HepG2 (cell line): ENCODE measurements around the gene SLC11A1. TPM values are rescaled to one million over a fixed set of nuclear protein-coding genes. Genes with fewer than 3 reads are reported as not detected.

Experiments
- DR1 ChIP-seq: sonication (generic); formaldehyde crosslinking; IDR thresholded peaks from 2 replicates; pipeline ENCODE4 v1.8.0; 2021; ENCODE audit warnings: mild to moderate bottlenecking, missing genetic modification reagents, inconsistent platforms
- MAFK ChIP-seq, 2 experiments: IDR thresholded peaks in 1 of 2; conservative IDR thresholded peaks in 1 of 2; 2 replicates each; pipeline ENCODE4 v1.6.1; 2011; ENCODE audit warnings: improper control_type of control experiment in 2 of 2, low read length in 2 of 2
- MEF2D ChIP-seq: sonication (generic); formaldehyde crosslinking; IDR thresholded peaks from 2 replicates; pipeline ENCODE4 v1.5.1; 2020; ENCODE audit warnings: mild to moderate bottlenecking, missing genetic modification reagents
- MTA1 ChIP-seq: sonication (generic); formaldehyde crosslinking; IDR thresholded peaks from 2 replicates; pipeline ENCODE4 v1.4.0; 2020; ENCODE audit warnings: missing genetic modification reagents, mild to moderate bottlenecking, borderline replicate concordance
- RARG ChIP-seq: sonication (generic); formaldehyde crosslinking; IDR thresholded peaks from 2 replicates; pipeline ENCODE4 v1.4.0; 2020; ENCODE audit warnings: low read depth, mild to moderate bottlenecking, missing genetic modification reagents
- RBFOX2 ChIP-seq: fragments of 200-400 bp; formaldehyde crosslinking; IDR thresholded peaks from 2 replicates; pipeline ENCODE4 v1.6.1; 2017; ENCODE audit warnings: low read depth, mild to moderate bottlenecking, low read length
- SETDB1 ChIP-seq: sonication (generic); formaldehyde crosslinking; IDR thresholded peaks from 2 replicates; pipeline ENCODE4 v1.5.1; 2020; ENCODE audit warnings: missing genetic modification reagents, mild to moderate bottlenecking, borderline replicate concordance
- XRCC5 ChIP-seq: fragments of 200-400 bp; formaldehyde crosslinking; optimal IDR thresholded peaks from 2 replicates; pipeline ENCODE3; 2017; ENCODE audit warnings: mild to moderate bottlenecking, low read length
- ZNF816 ChIP-seq: sonication (generic); formaldehyde crosslinking; IDR thresholded peaks from 2 replicates; pipeline ENCODE4 v1.8.0; 2022; ENCODE audit warnings: missing genetic modification reagents, mild to moderate bottlenecking, borderline replicate concordance
- polyA plus RNA-seq, 8 experiments: library from polyadenylated mRNA; depleted of rRNA in 3 of 8; stranded (reverse) in 7 of 8; unstranded in 1 of 8; fragments of >200 nt; fragmentation: Illumina TruSeq in 4 of 8; extraction: Trizol in 4 of 8; gene quantifications; 2 replicates each; pipeline versions ENCODE4 v1.2.1 to v1.2.3, GENCODE V29; 2011 to 2016; ENCODE audit warnings: low read depth in 4 of 8, missing spikeins in 1 of 8, mixed read lengths in 1 of 8; ENCODE audit not compliant: insufficient read depth in 1 of 8
- total RNA-seq, 5 experiments: library from RNA; depleted of rRNA; stranded (reverse); fragments of >200 nt; fragmentation: Illumina TruSeq; extraction: Trizol; gene quantifications; 2 replicates each; pipeline ENCODE4 v1.2.3, GENCODE V29; 2016; ENCODE audit warnings: low read depth in 1 of 5
- TF ChIP-seq, protein P1 (sequence below): sonication (generic); formaldehyde crosslinking; IDR thresholded peaks from 2 replicates; pipeline ENCODE4 v1.9.0; 2021; ENCODE audit warnings: missing genetic modification reagents, borderline replicate concordance
- TF ChIP-seq, protein P2 (sequence below): IDR thresholded peaks from 2 replicates; pipeline ENCODE4 v1.4.0; 2020; ENCODE audit warnings: mild to moderate bottlenecking, missing genetic modification reagents
- TF ChIP-seq, protein P3 (sequence below), 2 experiments: fragments of 450-650 bp in 1 of 2; sonication (generic) in 1 of 2; formaldehyde crosslinking in 1 of 2; IDR thresholded peaks; 2 replicates each; pipeline versions ENCODE4 v1.6.1 to v1.8.0; 2016 to 2022; ENCODE audit warnings: antibody characterized with exemption in 1 of 2, mild to moderate bottlenecking in 1 of 2, missing genetic modification reagents in 1 of 2

The SLC11A1 gene
- total and polyA plus RNA-seq, 2 of the 13 experiments (the other 11 are each of a cell fraction or from before 2014, with no cell fraction given): 0.33 to 2.3 TPM

DNA sequence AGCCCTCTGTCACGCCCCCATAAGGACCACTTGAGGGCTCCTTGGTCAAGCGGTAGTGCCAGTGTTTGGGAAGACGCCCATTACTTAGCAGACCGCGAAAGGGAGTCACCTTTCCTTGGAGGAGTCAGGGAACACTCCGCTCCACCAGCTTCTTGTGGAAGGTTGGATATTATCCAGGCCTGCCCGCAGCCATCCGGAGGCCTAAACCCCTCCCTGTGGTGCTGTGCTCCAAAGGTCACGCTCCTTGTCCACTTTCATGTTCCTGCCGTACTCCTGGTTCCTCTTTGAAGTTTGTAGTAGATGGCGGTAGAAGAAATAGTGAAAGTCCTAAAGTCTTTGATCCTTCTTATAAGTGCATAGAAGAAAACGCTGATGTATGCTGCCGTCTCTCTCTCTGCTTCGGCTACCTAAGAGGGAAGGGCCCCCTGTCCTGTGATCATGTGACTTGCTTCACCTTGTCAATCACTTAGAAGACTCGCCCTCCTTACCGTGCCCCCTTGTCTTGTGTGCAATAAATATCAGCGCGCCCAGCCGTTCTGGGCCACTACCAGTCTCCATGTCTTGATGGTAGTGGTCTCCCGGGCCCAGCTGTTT, 27.1 kb upstream of the SLC11A1 start (continued):
- TF ChIP-seq, protein P1, sequence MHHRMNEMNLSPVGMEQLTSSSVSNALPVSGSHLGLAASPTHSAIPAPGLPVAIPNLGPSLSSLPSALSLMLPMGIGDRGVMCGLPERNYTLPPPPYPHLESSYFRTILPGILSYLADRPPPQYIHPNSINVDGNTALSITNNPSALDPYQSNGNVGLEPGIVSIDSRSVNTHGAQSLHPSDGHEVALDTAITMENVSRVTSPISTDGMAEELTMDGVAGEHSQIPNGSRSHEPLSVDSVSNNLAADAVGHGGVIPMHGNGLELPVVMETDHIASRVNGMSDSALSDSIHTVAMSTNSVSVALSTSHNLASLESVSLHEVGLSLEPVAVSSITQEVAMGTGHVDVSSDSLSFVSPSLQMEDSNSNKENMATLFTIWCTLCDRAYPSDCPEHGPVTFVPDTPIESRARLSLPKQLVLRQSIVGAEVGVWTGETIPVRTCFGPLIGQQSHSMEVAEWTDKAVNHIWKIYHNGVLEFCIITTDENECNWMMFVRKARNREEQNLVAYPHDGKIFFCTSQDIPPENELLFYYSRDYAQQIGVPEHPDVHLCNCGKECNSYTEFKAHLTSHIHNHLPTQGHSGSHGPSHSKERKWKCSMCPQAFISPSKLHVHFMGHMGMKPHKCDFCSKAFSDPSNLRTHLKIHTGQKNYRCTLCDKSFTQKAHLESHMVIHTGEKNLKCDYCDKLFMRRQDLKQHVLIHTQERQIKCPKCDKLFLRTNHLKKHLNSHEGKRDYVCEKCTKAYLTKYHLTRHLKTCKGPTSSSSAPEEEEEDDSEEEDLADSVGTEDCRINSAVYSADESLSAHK (CRISPR knock-in tag): no peak
- no peak for TF ChIP-seq RBFOX2
- no peak for TF ChIP-seq RARG (CRISPR knock-in tag)
- no peak for TF ChIP-seq SETDB1 (CRISPR knock-in tag)
- peak; percentile 29; the same call in 1 of the 2 replicates for TF ChIP-seq MEF2D (CRISPR knock-in tag)
- TF ChIP-seq, protein P2, sequence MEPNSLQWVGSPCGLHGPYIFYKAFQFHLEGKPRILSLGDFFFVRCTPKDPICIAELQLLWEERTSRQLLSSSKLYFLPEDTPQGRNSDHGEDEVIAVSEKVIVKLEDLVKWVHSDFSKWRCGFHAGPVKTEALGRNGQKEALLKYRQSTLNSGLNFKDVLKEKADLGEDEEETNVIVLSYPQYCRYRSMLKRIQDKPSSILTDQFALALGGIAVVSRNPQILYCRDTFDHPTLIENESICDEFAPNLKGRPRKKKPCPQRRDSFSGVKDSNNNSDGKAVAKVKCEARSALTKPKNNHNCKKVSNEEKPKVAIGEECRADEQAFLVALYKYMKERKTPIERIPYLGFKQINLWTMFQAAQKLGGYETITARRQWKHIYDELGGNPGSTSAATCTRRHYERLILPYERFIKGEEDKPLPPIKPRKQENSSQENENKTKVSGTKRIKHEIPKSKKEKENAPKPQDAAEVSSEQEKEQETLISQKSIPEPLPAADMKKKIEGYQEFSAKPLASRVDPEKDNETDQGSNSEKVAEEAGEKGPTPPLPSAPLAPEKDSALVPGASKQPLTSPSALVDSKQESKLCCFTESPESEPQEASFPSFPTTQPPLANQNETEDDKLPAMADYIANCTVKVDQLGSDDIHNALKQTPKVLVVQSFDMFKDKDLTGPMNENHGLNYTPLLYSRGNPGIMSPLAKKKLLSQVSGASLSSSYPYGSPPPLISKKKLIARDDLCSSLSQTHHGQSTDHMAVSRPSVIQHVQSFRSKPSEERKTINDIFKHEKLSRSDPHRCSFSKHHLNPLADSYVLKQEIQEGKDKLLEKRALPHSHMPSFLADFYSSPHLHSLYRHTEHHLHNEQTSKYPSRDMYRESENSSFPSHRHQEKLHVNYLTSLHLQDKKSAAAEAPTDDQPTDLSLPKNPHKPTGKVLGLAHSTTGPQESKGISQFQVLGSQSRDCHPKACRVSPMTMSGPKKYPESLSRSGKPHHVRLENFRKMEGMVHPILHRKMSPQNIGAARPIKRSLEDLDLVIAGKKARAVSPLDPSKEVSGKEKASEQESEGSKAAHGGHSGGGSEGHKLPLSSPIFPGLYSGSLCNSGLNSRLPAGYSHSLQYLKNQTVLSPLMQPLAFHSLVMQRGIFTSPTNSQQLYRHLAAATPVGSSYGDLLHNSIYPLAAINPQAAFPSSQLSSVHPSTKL (CRISPR knock-in tag): peak; percentile 82
- TF ChIP-seq MAFK (conservative IDR thresholded peaks at IDR 0.05 in 1 of 2, IDR thresholded peaks at IDR 0.05 in 1 of 2; ENCODE audit: low read length in 2 of 2): peak in 1 of 2 experiments; percentile 9; a peak in 1 of 4 replicates
- no peak for TF ChIP-seq DR1 (CRISPR knock-in tag)
- TF ChIP-seq ZNF816 (CRISPR knock-in tag): 0 out of 2 replicates have a peak, but pooled peaks have one; percentile 23
- TF ChIP-seq XRCC5: no peak
- TF ChIP-seq MTA1 (CRISPR knock-in tag): 0 out of 2 replicates have a peak, but pooled peaks have one; percentile 55
- TF ChIP-seq, protein P3, sequence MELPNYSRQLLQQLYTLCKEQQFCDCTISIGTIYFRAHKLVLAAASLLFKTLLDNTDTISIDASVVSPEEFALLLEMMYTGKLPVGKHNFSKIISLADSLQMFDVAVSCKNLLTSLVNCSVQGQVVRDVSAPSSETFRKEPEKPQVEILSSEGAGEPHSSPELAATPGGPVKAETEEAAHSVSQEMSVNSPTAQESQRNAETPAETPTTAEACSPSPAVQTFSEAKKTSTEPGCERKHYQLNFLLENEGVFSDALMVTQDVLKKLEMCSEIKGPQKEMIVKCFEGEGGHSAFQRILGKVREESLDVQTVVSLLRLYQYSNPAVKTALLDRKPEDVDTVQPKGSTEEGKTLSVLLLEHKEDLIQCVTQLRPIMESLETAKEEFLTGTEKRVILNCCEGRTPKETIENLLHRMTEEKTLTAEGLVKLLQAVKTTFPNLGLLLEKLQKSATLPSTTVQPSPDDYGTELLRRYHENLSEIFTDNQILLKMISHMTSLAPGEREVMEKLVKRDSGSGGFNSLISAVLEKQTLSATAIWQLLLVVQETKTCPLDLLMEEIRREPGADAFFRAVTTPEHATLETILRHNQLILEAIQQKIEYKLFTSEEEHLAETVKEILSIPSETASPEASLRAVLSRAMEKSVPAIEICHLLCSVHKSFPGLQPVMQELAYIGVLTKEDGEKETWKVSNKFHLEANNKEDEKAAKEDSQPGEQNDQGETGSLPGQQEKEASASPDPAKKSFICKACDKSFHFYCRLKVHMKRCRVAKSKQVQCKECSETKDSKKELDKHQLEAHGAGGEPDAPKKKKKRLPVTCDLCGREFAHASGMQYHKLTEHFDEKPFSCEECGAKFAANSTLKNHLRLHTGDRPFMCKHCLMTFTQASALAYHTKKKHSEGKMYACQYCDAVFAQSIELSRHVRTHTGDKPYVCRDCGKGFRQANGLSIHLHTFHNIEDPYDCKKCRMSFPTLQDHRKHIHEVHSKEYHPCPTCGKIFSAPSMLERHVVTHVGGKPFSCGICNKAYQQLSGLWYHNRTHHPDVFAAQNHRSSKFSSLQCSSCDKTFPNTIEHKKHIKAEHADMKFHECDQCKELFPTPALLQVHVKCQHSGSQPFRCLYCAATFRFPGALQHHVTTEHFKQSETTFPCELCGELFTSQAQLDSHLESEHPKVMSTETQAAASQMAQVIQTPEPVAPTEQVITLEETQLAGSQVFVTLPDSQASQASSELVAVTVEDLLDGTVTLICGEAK (IDR thresholded peaks at IDR 0.05): no peak
- TF ChIP-seq, protein P3 (CRISPR knock-in tag; IDR thresholded peaks at IDR 0.05): peak; percentile 44; the same call in 1 of the 2 replicates
